Measurements from ENCODE around the gene ASB2.

DNA sequence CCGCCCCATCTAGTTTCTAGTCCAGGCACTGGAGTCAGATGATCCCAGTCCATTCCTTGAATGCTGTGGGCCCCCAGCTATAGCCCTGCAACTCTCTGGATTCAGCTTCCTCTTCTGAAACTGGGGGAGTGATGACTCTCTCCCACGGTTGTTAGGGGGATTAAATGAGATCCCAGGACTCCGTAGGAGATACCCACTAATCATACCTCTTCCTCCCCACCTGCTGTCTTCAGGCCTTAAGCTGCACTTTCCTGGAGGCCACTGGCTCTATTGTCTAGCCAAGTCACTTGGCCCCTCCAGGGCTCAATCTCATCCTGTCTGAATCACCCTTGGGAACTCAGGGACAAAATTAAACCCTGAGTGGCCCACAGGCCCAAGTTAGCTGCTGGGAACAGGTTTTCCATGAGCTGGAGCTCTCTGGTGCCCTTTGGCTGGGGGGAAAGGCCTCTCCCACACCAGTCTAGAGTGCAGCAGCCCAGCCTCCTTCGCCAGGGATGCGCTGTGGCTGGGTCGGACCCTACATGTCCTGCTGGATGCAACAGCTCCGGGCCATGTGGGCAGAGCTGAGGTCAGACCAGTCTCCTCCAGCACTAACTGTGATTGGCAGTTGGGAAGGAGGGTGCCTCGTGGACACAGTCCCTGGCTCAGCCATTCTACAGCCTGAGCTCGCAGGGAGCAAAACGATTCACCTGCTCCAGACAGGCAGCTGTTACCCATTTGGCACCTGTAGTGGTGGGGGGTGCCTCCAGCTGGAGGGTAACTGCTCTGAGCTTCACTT lies 6.0 kb upstream of the ASB2 start:
- TF ChIP-seq POLR2A (IDR thresholded peaks at IDR 0.05) (no peak), POLR2AphosphoS5 (IDR thresholded peaks at IDR 0.05) (no peak)
- TF ChIP-seq, protein P1, sequence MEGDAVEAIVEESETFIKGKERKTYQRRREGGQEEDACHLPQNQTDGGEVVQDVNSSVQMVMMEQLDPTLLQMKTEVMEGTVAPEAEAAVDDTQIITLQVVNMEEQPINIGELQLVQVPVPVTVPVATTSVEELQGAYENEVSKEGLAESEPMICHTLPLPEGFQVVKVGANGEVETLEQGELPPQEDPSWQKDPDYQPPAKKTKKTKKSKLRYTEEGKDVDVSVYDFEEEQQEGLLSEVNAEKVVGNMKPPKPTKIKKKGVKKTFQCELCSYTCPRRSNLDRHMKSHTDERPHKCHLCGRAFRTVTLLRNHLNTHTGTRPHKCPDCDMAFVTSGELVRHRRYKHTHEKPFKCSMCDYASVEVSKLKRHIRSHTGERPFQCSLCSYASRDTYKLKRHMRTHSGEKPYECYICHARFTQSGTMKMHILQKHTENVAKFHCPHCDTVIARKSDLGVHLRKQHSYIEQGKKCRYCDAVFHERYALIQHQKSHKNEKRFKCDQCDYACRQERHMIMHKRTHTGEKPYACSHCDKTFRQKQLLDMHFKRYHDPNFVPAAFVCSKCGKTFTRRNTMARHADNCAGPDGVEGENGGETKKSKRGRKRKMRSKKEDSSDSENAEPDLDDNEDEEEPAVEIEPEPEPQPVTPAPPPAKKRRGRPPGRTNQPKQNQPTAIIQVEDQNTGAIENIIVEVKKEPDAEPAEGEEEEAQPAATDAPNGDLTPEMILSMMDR (IDR thresholded peaks at IDR 0.05 in 8 of 11, conservative IDR thresholded peaks at IDR 0.05 in 3 of 11), result no peak
